DND-41 (cell line): ENCODE results near the gene SNX22.
"Not testable (repeated sequence)": the region's sequence is repeated elsewhere in the genome, so short reads cannot be mapped to it uniquely, and the experiment has no call there.

ENCODE experiments used
- ATAC-seq: fragments of 200-7000 bp; cut with Tn5 transposase; 3 replicates; pipeline ENCODE4 v1.9.1; 2021; ENCODE audit warnings: low read depth; ENCODE audit not compliant: insufficient read depth
- DNase-seq: peaks from one replicate; pipeline ENCODE4 v3.0.0-alpha.2; 2020
- H2AFZ ChIP-seq: 2 replicates; pipeline ENCODE4 v1.6.0; 2012; ENCODE audit warnings: low read depth, low read length
- H3K27ac ChIP-seq: 2 replicates; pipeline ENCODE4 v1.5.1; 2012; ENCODE audit warnings: low read length, inconsistent platforms
- H3K27me3 ChIP-seq: fragments of 200-600 bp; sonication (generic); 2 replicates; pipeline ENCODE4 v1.6.0; 2012; ENCODE audit warnings: low read length, mild to moderate bottlenecking, inconsistent platforms; ENCODE audit not compliant: insufficient read depth, poor library complexity
- H3K36me3 ChIP-seq: 2 replicates; pipeline ENCODE4 v1.5.1; 2012; ENCODE audit warnings: low read length, inconsistent platforms; ENCODE audit not compliant: insufficient read depth
- H3K4me1 ChIP-seq: 2 replicates; pipeline ENCODE4 v1.5.1; 2012; ENCODE audit warnings: mild to moderate bottlenecking, low read length; ENCODE audit not compliant: insufficient read depth
- H3K4me2 ChIP-seq: 2 replicates; pipeline ENCODE4 v1.6.0; 2012; ENCODE audit warnings: mild to moderate bottlenecking, moderate library complexity, low read length, inconsistent platforms; ENCODE audit not compliant: insufficient read depth
- H3K4me3 ChIP-seq, 2 experiments: fragments of 200-600 bp in 1 of 2; shearing (Covaris generic) in 1 of 2; 2 replicates each; pipeline ENCODE4 v1.5.1; 2012 to 2016; ENCODE audit warnings: inconsistent platforms in 2 of 2, low read length in 2 of 2, mild to moderate bottlenecking in 2 of 2, low read depth in 1 of 2, moderate library complexity in 1 of 2
- H3K79me2 ChIP-seq: 2 replicates; pipeline ENCODE4 v1.6.0; 2012; ENCODE audit warnings: low read length, inconsistent platforms; ENCODE audit not compliant: insufficient read depth
- H3K9ac ChIP-seq: 2 replicates; pipeline ENCODE4 v1.6.0; 2012; ENCODE audit warnings: low read depth, mild to moderate bottlenecking, inconsistent platforms, low read length, moderate library complexity
- H3K9me3 ChIP-seq: 2 replicates; pipeline ENCODE4 v1.5.1; 2012; ENCODE audit warnings: low read length, moderate library complexity, mild to moderate bottlenecking, inconsistent platforms; ENCODE audit not compliant: insufficient read depth, severe bottlenecking
- H4K20me1 ChIP-seq: 2 replicates; pipeline ENCODE4 v1.6.0; 2012; ENCODE audit warnings: low read length; ENCODE audit not compliant: insufficient read depth
- EZH2 ChIP-seq: IDR thresholded peaks from 3 replicates; pipeline ENCODE4 v1.6.1; 2012; ENCODE audit warnings: borderline replicate concordance, low read depth, mild to moderate bottlenecking, moderate library complexity, low read length, inconsistent platforms; ENCODE audit not compliant: severe bottlenecking
- TF ChIP-seq, protein P1 (sequence below): IDR thresholded peaks from 2 replicates; pipeline ENCODE4 v1.5.1; 2012; ENCODE audit warnings: borderline replicate concordance, low read length, moderate library complexity, mild to moderate bottlenecking; ENCODE audit not compliant: poor library complexity, severe bottlenecking; ENCODE audit errors: extremely low read depth

SNX22 gene

GRCh38 chr15:64107337-64107736 is 44.2 kb upstream of the SNX22 start:
- TF ChIP-seq EZH2: no peak
- TF ChIP-seq, protein P1, sequence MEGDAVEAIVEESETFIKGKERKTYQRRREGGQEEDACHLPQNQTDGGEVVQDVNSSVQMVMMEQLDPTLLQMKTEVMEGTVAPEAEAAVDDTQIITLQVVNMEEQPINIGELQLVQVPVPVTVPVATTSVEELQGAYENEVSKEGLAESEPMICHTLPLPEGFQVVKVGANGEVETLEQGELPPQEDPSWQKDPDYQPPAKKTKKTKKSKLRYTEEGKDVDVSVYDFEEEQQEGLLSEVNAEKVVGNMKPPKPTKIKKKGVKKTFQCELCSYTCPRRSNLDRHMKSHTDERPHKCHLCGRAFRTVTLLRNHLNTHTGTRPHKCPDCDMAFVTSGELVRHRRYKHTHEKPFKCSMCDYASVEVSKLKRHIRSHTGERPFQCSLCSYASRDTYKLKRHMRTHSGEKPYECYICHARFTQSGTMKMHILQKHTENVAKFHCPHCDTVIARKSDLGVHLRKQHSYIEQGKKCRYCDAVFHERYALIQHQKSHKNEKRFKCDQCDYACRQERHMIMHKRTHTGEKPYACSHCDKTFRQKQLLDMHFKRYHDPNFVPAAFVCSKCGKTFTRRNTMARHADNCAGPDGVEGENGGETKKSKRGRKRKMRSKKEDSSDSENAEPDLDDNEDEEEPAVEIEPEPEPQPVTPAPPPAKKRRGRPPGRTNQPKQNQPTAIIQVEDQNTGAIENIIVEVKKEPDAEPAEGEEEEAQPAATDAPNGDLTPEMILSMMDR: no peak
- Histone ChIP-seq H3K27ac (no peak overlapping the region), H3K27me3 (no peaks in the 10 kb centered on the region), H3K9ac (no peak overlapping the region), H4K20me1 (peaks cover 53% of the 10 kb centered on the region), H2AFZ (no peak overlapping the region), H3K4me2 (no peak overlapping the region), H3K79me2 (peaks cover 98% of the 10 kb centered on the region), H3K9me3 (no peaks in the 10 kb centered on the region), H3K4me1 (no peaks in the 10 kb centered on the region), H3K4me3 (no peak overlapping the region; a peak in 1 of 4 replicates), H3K36me3 (peaks cover 8% of the 10 kb centered on the region)
- ATAC-seq: no peak
- DNase-seq: no peak

GRCh38 chr15:64110108-64110701 is 41.3 kb upstream of the SNX22 start:
- H2AFZ ChIP-seq, H3K9ac ChIP-seq, DNase-seq, ATAC-seq, H3K4me1 ChIP-seq, H3K4me2 ChIP-seq, H3K27ac ChIP-seq, H3K27me3 ChIP-seq, H3K9me3 ChIP-seq, H3K4me3 ChIP-seq: not testable (repeated sequence)
- H4K20me1 ChIP-seq: peaks cover 49% of the 10 kb centered on the region
- H3K79me2 ChIP-seq: peaks cover 79% of the 10 kb centered on the region
- peaks cover 33% of the 10 kb centered on the region for H3K36me3 ChIP-seq

- Histone ChIP-seq H4K20me1 (peaks cover 43% of the 10 kb centered on the region), H3K9me3 (no peaks in the 10 kb centered on the region), H3K27ac (no peak overlapping the region), H2AFZ (no peak overlapping the region), H3K4me2 (no peak overlapping the region), H3K9ac (no peak overlapping the region), H3K4me1 (no peaks in the 10 kb centered on the region), H3K79me2 (peaks cover 70% of the 10 kb centered on the region), H3K27me3 (no peaks in the 10 kb centered on the region), H3K36me3 (peaks cover 42% of the 10 kb centered on the region), H3K4me3 (no peak overlapping the region)
- ATAC-seq (no peak), DNase-seq (no peak)
- TF ChIP-seq, protein P1: no peak
- TF ChIP-seq EZH2: no peak
Observed at GRCh38 chr15:64110950-64111678, 40.4 kb upstream of the SNX22 start.

- peaks cover 47% of the 10 kb centered on the region for H3K36me3 ChIP-seq
Observed at GRCh38 chr15:64111679-64112050, 39.9 kb upstream of the SNX22 start.

More at GRCh38 chr15:64111679-64112050, 39.9 kb upstream of the SNX22 start:
- TF ChIP-seq EZH2: no peak
- TF ChIP-seq, protein P1: no peak
- H2AFZ ChIP-seq: no peak overlapping the region
- H4K20me1 ChIP-seq: peaks cover 38% of the 10 kb centered on the region
- no peak overlapping the region for H3K27ac ChIP-seq
- ATAC-seq (no peak), DNase-seq (no peak)
- H3K4me1 ChIP-seq: no peaks in the 10 kb centered on the region
- H3K9ac ChIP-seq: no peak overlapping the region
- H3K4me2 ChIP-seq: no peak overlapping the region
- H3K9me3 ChIP-seq: no peaks in the 10 kb centered on the region
- H3K27me3 ChIP-seq: no peaks in the 10 kb centered on the region
- peaks cover 64% of the 10 kb centered on the region for H3K79me2 ChIP-seq
- no peak overlapping the region for H3K4me3 ChIP-seq
